DOHH2 (cell line): ENCODE measurements around the gene ABCA1.

ENCODE experiments used
- EZH2phosphoT487 ChIP-seq: fragments of 200-600 bp; sonication (generic); IDR thresholded peaks from 2 replicates; pipeline ENCODE4 v1.6.1; 2017; ENCODE audit warnings: borderline replicate concordance, mild to moderate bottlenecking, antibody characterized with exemption, low read length, moderate library complexity, mixed read lengths
- TF ChIP-seq, protein P1 (sequence below): fragments of 200-600 bp; sonication (generic); IDR thresholded peaks from one replicate; pipeline ENCODE4 v1.5.1; 2014; ENCODE audit warnings: antibody characterized with exemption, mild to moderate bottlenecking, low read depth, low read length; ENCODE audit not compliant: poor library complexity, severe bottlenecking

DNA sequence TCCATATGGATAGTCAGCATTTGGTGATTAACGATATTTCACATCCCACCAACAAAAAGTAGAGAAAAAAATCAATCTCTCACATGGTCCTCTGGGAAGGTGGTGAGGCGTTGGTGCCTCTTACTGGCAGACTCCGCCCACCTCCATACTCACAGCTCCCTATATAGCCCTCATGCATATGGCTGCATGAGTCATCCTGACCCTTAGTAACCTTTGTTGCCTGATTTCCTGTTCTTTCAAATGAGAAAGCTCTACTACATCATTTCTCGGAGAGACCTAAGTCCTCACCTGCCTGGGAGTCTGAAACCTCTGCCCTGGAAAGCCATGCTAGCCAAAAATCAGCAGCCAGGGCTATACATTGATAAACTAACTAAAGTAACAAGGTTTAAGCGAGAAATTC, 33.3 kb upstream of the ABCA1 start:
- TF ChIP-seq, protein P1, sequence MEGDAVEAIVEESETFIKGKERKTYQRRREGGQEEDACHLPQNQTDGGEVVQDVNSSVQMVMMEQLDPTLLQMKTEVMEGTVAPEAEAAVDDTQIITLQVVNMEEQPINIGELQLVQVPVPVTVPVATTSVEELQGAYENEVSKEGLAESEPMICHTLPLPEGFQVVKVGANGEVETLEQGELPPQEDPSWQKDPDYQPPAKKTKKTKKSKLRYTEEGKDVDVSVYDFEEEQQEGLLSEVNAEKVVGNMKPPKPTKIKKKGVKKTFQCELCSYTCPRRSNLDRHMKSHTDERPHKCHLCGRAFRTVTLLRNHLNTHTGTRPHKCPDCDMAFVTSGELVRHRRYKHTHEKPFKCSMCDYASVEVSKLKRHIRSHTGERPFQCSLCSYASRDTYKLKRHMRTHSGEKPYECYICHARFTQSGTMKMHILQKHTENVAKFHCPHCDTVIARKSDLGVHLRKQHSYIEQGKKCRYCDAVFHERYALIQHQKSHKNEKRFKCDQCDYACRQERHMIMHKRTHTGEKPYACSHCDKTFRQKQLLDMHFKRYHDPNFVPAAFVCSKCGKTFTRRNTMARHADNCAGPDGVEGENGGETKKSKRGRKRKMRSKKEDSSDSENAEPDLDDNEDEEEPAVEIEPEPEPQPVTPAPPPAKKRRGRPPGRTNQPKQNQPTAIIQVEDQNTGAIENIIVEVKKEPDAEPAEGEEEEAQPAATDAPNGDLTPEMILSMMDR, result no peak
- TF ChIP-seq EZH2phosphoT487, result no peak
